Glutamatergic neuron (in vitro differentiated cells): ENCODE measurements around the gene NNMT. TPM values are rescaled to one million over a fixed set of nuclear protein-coding genes. Genes with fewer than 3 reads are reported as not detected.

Experiments used
- DNase-seq: peaks from one replicate; pipeline ENCODE4 v3.0.0; 2022
- H3K27ac Mint-ChIP-seq: one replicate; pipeline ENCODE4 v1.8.0; 2020; ENCODE audit warnings: mild to moderate bottlenecking, mixed read lengths, inconsistent platforms; ENCODE audit not compliant: unreplicated experiment
- H3K27me3 Mint-ChIP-seq: one replicate; pipeline ENCODE4 v1.8.0; 2020; ENCODE audit warnings: mild to moderate bottlenecking, moderate library complexity, mixed read lengths, inconsistent platforms; ENCODE audit not compliant: unreplicated experiment
- H3K36me3 Mint-ChIP-seq: one replicate; pipeline ENCODE4 v1.8.0; 2020; ENCODE audit warnings: mild to moderate bottlenecking, mixed read lengths, inconsistent platforms; ENCODE audit not compliant: unreplicated experiment
- H3K4me1 Mint-ChIP-seq: one replicate; pipeline ENCODE4 v1.8.0; 2020; ENCODE audit warnings: mild to moderate bottlenecking, low read depth, mixed read lengths, inconsistent platforms; ENCODE audit not compliant: unreplicated experiment
- H3K4me3 Mint-ChIP-seq: one replicate; pipeline ENCODE4 v1.8.0; 2020; ENCODE audit warnings: mild to moderate bottlenecking, mixed read lengths, inconsistent platforms; ENCODE audit not compliant: unreplicated experiment
- H3K9me3 Mint-ChIP-seq: one replicate; pipeline ENCODE4 v1.8.0; 2020; ENCODE audit warnings: mild to moderate bottlenecking, moderate library complexity, mixed read lengths, inconsistent platforms; ENCODE audit not compliant: unreplicated experiment
- total RNA-seq: library from RNA; stranded (reverse); fragmentation: NEBNext Ultra II Directional; extraction: Animal tissue kit (Norgen Biotek cat#: 25700); gene quantifications from one replicate; pipeline ENCODE4 v1.2.1, GENCODE V29; 2021; ENCODE audit not compliant: unreplicated experiment
- TF ChIP-seq, protein P1 (sequence below): fragments of 200-600 bp; sonication (generic); IDR thresholded peaks from one replicate; pipeline ENCODE4 v1.5.0; 2021; ENCODE audit not compliant: partially characterized antibody, unreplicated experiment

Gene NNMT
- total RNA-seq, 1 donor from 2014 or later, result 3.4 TPM

DNA sequence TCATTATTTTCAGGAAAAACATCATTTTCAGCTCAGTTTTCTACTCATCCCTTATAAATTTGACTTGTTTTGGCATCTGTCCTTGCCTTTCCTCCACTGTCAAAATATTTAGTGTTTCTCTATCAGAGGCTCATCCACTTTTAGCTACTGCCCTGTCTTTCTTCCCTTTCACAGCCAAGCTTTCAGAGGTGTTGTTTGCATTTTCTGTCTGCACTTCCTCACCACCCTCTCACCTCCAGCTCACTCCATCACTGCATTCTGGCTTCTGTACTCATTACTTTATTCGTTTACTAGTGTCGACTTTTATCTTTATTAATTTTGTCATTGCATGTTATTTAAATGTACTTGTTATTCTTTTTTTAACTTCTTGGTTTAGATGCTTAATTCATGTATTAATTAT is 26.7 kb upstream of the NNMT start:
- H3K4me3 Mint-ChIP-seq, result no peak overlapping the region
- no peaks in the 10 kb centered on the region for H3K9me3 Mint-ChIP-seq
- H3K27ac Mint-ChIP-seq, result no peak overlapping the region
- TF ChIP-seq, protein P1, sequence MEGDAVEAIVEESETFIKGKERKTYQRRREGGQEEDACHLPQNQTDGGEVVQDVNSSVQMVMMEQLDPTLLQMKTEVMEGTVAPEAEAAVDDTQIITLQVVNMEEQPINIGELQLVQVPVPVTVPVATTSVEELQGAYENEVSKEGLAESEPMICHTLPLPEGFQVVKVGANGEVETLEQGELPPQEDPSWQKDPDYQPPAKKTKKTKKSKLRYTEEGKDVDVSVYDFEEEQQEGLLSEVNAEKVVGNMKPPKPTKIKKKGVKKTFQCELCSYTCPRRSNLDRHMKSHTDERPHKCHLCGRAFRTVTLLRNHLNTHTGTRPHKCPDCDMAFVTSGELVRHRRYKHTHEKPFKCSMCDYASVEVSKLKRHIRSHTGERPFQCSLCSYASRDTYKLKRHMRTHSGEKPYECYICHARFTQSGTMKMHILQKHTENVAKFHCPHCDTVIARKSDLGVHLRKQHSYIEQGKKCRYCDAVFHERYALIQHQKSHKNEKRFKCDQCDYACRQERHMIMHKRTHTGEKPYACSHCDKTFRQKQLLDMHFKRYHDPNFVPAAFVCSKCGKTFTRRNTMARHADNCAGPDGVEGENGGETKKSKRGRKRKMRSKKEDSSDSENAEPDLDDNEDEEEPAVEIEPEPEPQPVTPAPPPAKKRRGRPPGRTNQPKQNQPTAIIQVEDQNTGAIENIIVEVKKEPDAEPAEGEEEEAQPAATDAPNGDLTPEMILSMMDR, result no peak
- no peak for DNase-seq
- no peaks in the 10 kb centered on the region for H3K36me3 Mint-ChIP-seq
- no peaks in the 10 kb centered on the region for H3K27me3 Mint-ChIP-seq
- no peaks in the 10 kb centered on the region for H3K4me1 Mint-ChIP-seq

DNA sequence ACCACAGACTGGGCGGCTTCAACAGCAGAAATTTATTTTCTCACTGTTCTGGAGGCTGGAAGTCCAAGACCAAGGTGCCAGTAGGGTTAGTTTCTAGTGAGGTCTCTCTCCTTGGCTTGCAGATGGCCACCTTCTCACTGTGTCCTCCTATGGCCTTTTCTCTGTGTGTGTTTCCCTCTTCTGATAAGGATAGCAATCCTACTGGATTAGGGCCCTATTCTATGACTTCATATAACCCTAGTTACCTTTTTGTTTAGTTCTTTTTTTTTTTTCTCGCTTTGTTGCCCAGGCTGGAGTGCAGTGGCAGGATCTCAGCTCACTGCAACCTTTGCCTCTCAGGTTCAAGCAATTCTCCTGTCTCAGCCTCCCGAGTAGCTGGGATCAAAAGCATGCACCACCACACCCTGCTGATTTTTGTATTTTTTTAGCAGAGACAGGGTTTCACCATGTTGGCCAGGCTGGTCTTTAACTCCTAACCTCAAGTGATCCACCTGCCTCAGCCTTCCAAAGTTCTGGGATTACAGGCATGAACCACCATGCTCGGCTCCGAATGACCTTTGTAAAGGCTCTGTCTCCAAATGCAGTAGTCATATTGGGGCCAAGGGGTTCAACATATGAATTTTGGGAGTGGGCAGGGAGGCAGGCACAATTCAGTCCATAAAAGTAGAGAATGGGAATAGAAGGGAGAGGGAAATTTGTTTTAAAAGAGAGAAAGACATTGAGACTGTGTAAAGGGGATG is 25.5 kb upstream of the NNMT start:
- TF ChIP-seq, protein P1, result no peak
- no peak for DNase-seq
- no peaks in the 10 kb centered on the region for H3K4me1 Mint-ChIP-seq
- no peak overlapping the region for H3K4me3 Mint-ChIP-seq
- H3K27ac Mint-ChIP-seq, result no peak overlapping the region
- H3K36me3 Mint-ChIP-seq, result no peaks in the 10 kb centered on the region
- H3K27me3 Mint-ChIP-seq, result peaks cover 2% of the 10 kb centered on the region
- no peaks in the 10 kb centered on the region for H3K9me3 Mint-ChIP-seq

DNA sequence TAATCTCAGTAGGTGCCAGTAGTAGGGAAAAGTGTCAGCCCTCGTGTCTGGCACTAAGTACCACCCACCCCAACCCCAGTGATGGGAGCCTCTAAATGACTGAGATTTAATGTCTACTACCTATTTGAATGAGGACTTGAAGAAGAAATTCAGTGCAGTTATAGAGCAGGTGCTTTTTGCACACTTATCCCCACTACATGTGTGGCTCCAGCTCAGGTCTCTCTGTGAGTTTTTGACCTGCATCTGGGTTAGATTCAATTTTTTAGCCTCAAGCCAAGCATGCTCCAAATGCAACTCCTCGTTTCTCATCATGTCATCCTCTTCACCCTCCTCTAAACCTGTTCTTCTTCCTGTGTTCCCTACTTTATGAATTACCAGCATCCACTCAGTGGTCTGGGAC is 24.9 kb upstream of the NNMT start:
- no peak overlapping the region for H3K27ac Mint-ChIP-seq
- DNase-seq, result no peak
- no peaks in the 10 kb centered on the region for H3K36me3 Mint-ChIP-seq
- H3K9me3 Mint-ChIP-seq, result no peaks in the 10 kb centered on the region
- peaks cover 2% of the 10 kb centered on the region for H3K27me3 Mint-ChIP-seq
- H3K4me3 Mint-ChIP-seq, result no peak overlapping the region
- H3K4me1 Mint-ChIP-seq, result no peaks in the 10 kb centered on the region
- TF ChIP-seq, protein P1, result no peak

DNA sequence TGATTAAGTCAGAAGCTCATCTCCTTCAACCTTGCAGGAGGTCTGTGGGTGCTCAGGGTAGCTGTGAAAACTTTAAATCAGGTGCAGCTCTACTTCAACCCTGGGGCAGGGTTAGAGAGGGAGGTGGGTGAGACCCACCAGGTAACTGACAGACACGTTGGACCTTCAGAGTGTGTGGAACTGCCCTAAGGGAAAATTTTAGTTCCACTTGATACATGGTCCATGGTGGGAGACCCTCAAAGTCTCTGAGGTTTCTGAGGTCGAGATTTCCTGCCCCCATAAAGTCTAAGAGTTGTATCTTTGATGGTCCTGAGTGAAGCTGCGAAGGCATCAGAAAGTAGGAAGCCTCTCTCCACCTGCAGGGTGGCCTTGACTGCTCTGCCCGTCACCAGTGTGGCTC is 23.9 kb upstream of the NNMT start:
- no peak for DNase-seq
- TF ChIP-seq, protein P1, result no peak
- Mint-ChIP-seq H3K9me3 (no peaks in the 10 kb centered on the region), H3K4me1 (no peaks in the 10 kb centered on the region), H3K36me3 (no peaks in the 10 kb centered on the region), H3K27me3 (peaks cover 2% of the 10 kb centered on the region), H3K4me3 (no peak overlapping the region), H3K27ac (no peak overlapping the region)

DNA sequence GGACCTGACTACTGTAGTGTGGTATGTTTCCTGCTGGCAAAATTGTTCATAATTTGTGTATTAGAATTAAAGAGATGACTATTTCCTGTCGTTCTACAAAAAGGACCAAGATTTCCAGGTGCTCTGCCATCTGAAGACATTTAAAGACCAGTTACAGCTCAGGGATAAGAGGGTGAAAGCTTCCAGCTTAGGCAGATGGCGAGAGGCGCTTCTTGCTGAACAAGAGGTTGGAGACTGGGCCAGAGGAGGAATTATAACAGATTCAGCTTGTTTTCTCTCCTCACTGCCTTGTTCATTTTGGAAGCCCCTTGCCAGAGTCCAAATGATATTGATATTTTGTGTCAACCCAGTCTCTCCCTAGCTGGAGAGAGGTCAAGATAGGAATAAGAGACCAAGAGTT is 23.1 kb upstream of the NNMT start:
- Mint-ChIP-seq H3K27me3 (peaks cover 2% of the 10 kb centered on the region), H3K9me3 (no peaks in the 10 kb centered on the region)

More for the DNA sequence above, 23.1 kb upstream of the NNMT start:
- no peak for DNase-seq
- Mint-ChIP-seq H3K27ac (no peak overlapping the region), H3K4me3 (no peak overlapping the region), H3K36me3 (no peaks in the 10 kb centered on the region), H3K4me1 (no peaks in the 10 kb centered on the region)
- TF ChIP-seq, protein P1, result no peak
